Keratinocyte (primary cell): ENCODE results near the gene RPL13. TPM values are rescaled to one million over a fixed set of nuclear protein-coding genes. Genes with fewer than 3 reads are reported as not detected.

ENCODE experiments used
- DNase-seq: peaks from one replicate; pipeline ENCODE4 v3.0.0-alpha.2; 2011; ENCODE audit warnings: low read depth, missing footprints, low spot score
- FAIRE-seq: peaks from 2 replicates; lab custom pipeline; 2011; peaks lifted over from hg19 to GRCh38; lab: Jason Lieb, UNC
- H2AFZ ChIP-seq: 2 replicates; pipeline ENCODE4 v1.6.0; 2012; ENCODE audit warnings: low read length, control low read depth, inconsistent platforms; ENCODE audit not compliant: control insufficient read depth
- H3K27ac ChIP-seq: 2 replicates; pipeline ENCODE4 v1.5.1; 2011; ENCODE audit warnings: low read length; ENCODE audit not compliant: control insufficient read depth, insufficient read depth
- H3K27me3 ChIP-seq: 3 replicates; pipeline ENCODE4 v1.6.0; 2011; ENCODE audit warnings: low read length; ENCODE audit not compliant: control insufficient read depth, insufficient read depth; ENCODE audit errors: extremely low read depth
- H3K36me3 ChIP-seq, 2 experiments: 2 replicates in 1 of 2; 3 replicates in 1 of 2; pipeline ENCODE4 v1.5.1; 2011; ENCODE audit warnings: low read length in 2 of 2, mild to moderate bottlenecking in 1 of 2; ENCODE audit not compliant: control insufficient read depth in 2 of 2, insufficient read depth in 2 of 2; ENCODE audit errors: extremely low read depth in 1 of 2
- H3K4me1 ChIP-seq: 3 replicates; pipeline ENCODE4 v1.5.1; 2011; ENCODE audit warnings: low read length; ENCODE audit not compliant: control insufficient read depth, insufficient read depth; ENCODE audit errors: extremely low read depth
- H3K4me2 ChIP-seq: 3 replicates; pipeline ENCODE4 v1.6.0; 2011; ENCODE audit warnings: low read depth, low read length; ENCODE audit not compliant: control insufficient read depth, insufficient read depth; ENCODE audit errors: extremely low read depth
- H3K4me3 ChIP-seq, 3 experiments: fragments of 200-600 bp in 1 of 3; sonication (generic) in 1 of 3; 2 replicates in 2 of 3; 3 replicates in 1 of 3; pipeline ENCODE4 v1.5.1; 2011 to 2016; ENCODE audit warnings: low read length in 3 of 3, mild to moderate bottlenecking in 3 of 3, control low read depth in 2 of 3, inconsistent platforms in 1 of 3, low read depth in 1 of 3, mixed read lengths in 1 of 3, mixed run types in 1 of 3, moderate library complexity in 1 of 3; ENCODE audit not compliant: control insufficient read depth in 2 of 3, insufficient read depth in 2 of 3; ENCODE audit errors: extremely low read depth in 1 of 3
- H3K79me2 ChIP-seq: 2 replicates; pipeline ENCODE4 v1.6.0; 2012; ENCODE audit warnings: low read length; ENCODE audit not compliant: control insufficient read depth, insufficient read depth
- H3K9ac ChIP-seq: 3 replicates; pipeline ENCODE4 v1.6.0; 2011; ENCODE audit warnings: low read length; ENCODE audit not compliant: control insufficient read depth, insufficient read depth; ENCODE audit errors: extremely low read depth
- H3K9me1 ChIP-seq: 3 replicates; pipeline ENCODE4 v1.6.0; 2011; ENCODE audit warnings: low read length; ENCODE audit not compliant: control insufficient read depth, insufficient read depth; ENCODE audit errors: extremely low read depth
- H3K9me3 ChIP-seq: 2 replicates; pipeline ENCODE4 v1.5.1; 2012; ENCODE audit warnings: low read depth, low read length; ENCODE audit not compliant: control insufficient read depth
- H4K20me1 ChIP-seq: 3 replicates; pipeline ENCODE4 v1.6.0; 2011; ENCODE audit warnings: low read length; ENCODE audit not compliant: control insufficient read depth, insufficient read depth; ENCODE audit errors: extremely low read depth
- EZH2 ChIP-seq: IDR thresholded peaks from one replicate; pipeline ENCODE4 v1.6.1; 2012; ENCODE audit warnings: inconsistent platforms, mild to moderate bottlenecking, low read length, moderate library complexity
- dilution Hi-C: fragments of 300-500 bp; cut with MboI; formaldehyde crosslinking; loops from one replicate; pipeline ENCODE4 v1.7.0; 2020; ENCODE audit warnings: low sequenced_read_pairs; ENCODE audit not compliant: extremely low pct_ligation_motif_present
- polyA plus RNA-seq, 5 experiments: library from polyadenylated mRNA; depleted of rRNA in 3 of 5; stranded (reverse) in 3 of 5; stranded (forward) in 1 of 5; unstranded in 1 of 5; fragments of >200 nt; gene quantifications; 1 replicate in 1 of 5; 2 replicates in 3 of 5; 3 replicates in 1 of 5; pipeline versions ENCODE4 v1.2.1 to v1.2.3, GENCODE V29; 2011 to 2012; ENCODE audit warnings: missing spikeins in 2 of 5, low read depth in 1 of 5, low replicate concordance in 1 of 5
- TF ChIP-seq, protein P1 (sequence below), 3 experiments: IDR thresholded peaks in 1 of 3; conservative IDR thresholded peaks in 1 of 3; optimal IDR thresholded peaks in 1 of 3; 2 replicates in 2 of 3; 3 replicates in 1 of 3; pipeline versions ENCODE3 to v1.5.1; 2011; ENCODE audit warnings: low read length in 3 of 3, mild to moderate bottlenecking in 3 of 3, moderate library complexity in 2 of 3, control low read depth in 1 of 3, inconsistent platforms in 1 of 3; ENCODE audit not compliant: insufficient read depth in 2 of 3; ENCODE audit errors: extremely low read depth in 1 of 3

RPL13 gene
- polyA plus RNA-seq, 1 donor (not counting 4 experiments of a cell fraction or from before 2014, with no cell fraction given), result 2,095 TPM

DNA sequence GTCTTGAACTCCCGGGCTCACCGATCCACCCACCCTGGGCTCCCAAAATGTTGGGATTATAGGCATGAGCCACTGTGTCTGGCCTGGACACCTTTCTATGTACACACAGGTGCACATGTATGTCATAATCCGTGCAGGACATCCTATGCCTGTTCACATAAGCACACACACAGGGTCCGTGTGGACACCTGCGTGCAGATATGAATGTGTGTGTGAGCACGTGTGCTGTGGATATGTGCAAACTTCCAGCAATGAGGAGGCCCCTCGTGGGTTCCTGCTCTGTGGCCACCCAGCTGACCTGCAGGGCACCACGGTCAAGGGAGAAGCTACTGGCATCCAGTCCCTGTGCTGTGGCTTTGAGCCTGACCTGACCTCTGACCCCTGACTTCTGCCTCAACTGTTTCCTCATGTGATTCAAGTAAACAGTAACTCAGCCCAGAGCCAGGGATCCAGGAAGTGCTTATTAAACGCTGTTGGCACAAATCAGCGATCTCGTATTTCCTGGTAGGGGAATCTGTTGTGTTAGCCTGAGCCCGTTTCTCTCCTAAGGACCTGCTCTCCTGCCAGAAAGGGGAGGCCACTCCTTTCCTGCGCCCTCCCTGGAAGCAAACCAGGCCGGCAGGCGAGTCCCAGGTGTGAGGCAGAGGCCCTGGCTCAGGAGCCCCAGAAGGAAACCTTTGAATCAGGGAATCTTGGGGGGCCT, 21.5 kb downstream of the RPL13 start:
- FAIRE-seq (peak; percentile 82), DNase-seq (no peak)
- no peak overlapping the region for H3K4me3 ChIP-seq
- H3K9ac ChIP-seq, result peak overlapping the region; percentile 33
- no peaks in the 10 kb centered on the region for H3K27me3 ChIP-seq
- no peaks in the 10 kb centered on the region for H4K20me1 ChIP-seq
- no peaks in the 10 kb centered on the region for H3K79me2 ChIP-seq
- peak overlapping the region; percentile 56 for H2AFZ ChIP-seq
- H3K9me3 ChIP-seq, result no peaks in the 10 kb centered on the region
- peaks cover 0 to 2% of the 10 kb centered on the region in 2 experiments for H3K36me3 ChIP-seq
- no peak overlapping the region for H3K4me2 ChIP-seq
- peaks cover 2% of the 10 kb centered on the region for H3K9me1 ChIP-seq
- TF ChIP-seq, protein P1, sequence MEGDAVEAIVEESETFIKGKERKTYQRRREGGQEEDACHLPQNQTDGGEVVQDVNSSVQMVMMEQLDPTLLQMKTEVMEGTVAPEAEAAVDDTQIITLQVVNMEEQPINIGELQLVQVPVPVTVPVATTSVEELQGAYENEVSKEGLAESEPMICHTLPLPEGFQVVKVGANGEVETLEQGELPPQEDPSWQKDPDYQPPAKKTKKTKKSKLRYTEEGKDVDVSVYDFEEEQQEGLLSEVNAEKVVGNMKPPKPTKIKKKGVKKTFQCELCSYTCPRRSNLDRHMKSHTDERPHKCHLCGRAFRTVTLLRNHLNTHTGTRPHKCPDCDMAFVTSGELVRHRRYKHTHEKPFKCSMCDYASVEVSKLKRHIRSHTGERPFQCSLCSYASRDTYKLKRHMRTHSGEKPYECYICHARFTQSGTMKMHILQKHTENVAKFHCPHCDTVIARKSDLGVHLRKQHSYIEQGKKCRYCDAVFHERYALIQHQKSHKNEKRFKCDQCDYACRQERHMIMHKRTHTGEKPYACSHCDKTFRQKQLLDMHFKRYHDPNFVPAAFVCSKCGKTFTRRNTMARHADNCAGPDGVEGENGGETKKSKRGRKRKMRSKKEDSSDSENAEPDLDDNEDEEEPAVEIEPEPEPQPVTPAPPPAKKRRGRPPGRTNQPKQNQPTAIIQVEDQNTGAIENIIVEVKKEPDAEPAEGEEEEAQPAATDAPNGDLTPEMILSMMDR (optimal IDR thresholded peaks at IDR 0.05 in 1 of 3, IDR thresholded peaks at IDR 0.05 in 1 of 3, conservative IDR thresholded peaks at IDR 0.05 in 1 of 3; ENCODE audit: extremely low read depth in 1 of 3, insufficient read depth in 2 of 3, low read length in 3 of 3), result no peak
- TF ChIP-seq EZH2, result no peak
- H3K27ac ChIP-seq, result peak overlapping the region; percentile 26
- dilution Hi-C loops, result no loop called here
- H3K4me1 ChIP-seq, result peaks cover 23% of the 10 kb centered on the region

DNA sequence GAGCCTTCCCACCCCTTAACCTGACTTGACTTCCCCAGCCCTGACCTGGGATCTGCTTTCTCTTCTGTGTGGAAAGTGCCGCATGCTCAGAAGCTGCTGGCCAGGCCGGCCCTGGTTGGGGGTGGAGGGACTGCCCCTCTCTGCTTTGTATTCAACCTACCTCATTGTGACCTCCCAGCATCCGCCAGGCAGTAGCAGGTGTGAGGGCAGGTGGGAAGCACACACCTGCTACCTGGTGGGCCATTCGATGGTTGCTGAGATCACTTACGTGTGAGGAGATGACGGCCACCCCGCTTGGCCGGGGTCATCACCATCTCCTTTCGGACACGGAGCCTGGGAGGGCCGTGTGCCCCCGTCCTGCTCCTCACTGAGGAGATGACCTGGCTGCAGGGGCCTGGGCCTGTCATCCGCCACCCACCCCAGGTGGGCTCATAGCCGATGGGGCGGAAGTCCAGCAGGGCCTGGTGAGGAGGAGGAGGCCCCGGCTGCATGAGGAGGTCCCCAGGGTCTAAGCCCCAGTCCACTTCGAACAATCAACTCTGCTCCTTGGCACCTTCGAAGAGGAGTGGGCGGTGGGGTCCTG, 22.2 kb downstream of the RPL13 start:
- no peak for TF ChIP-seq EZH2
- TF ChIP-seq, protein P1 (optimal IDR thresholded peaks at IDR 0.05 in 1 of 3, IDR thresholded peaks at IDR 0.05 in 1 of 3, conservative IDR thresholded peaks at IDR 0.05 in 1 of 3; ENCODE audit: extremely low read depth in 1 of 3, insufficient read depth in 2 of 3, low read length in 3 of 3), result no peak
- Histone ChIP-seq H3K79me2 (no peaks in the 10 kb centered on the region), H3K9me3 (no peaks in the 10 kb centered on the region), H3K27me3 (no peaks in the 10 kb centered on the region), H3K4me1 (peaks cover 23% of the 10 kb centered on the region), H3K4me3 (no peak overlapping the region), H3K9ac (peak overlapping the region; percentile 33), H3K27ac (peak overlapping the region; percentile 26), H2AFZ (no peak overlapping the region), H3K9me1 (peaks cover 2% of the 10 kb centered on the region), H4K20me1 (no peaks in the 10 kb centered on the region), H3K36me3 (peaks cover 0 to 2% of the 10 kb centered on the region in 2 experiments), H3K4me2 (no peak overlapping the region)
- DNase-seq, result no peak
- dilution Hi-C loops, result no loop called here
- FAIRE-seq, result no peak
